ENCODE data around the gene GAB1. TPM values are rescaled to one million over a fixed set of nuclear protein-coding genes. Genes with fewer than 3 reads are reported as not detected.
"Not testable (repeated sequence)": the region's sequence is repeated elsewhere in the genome, so short reads cannot be mapped to it uniquely, and the experiment has no call there.

Gene GAB1
- total RNA-seq, 1 donor from 2014 or later: 90.8 TPM

- intact Hi-C loops (cut with DNase I): loop anchor here (2.0 to 5.0 kb wide), 7 partner anchors 41 to 177 kb away; partner anchors contain the start of genes SMARCA5 and USP38
- DNase-seq (ENCODE audit: low spot score): peak; percentile 95
Observed at GRCh38 chr4:143335979-143336780, 496 bp upstream of the GAB1 start.

DNA sequence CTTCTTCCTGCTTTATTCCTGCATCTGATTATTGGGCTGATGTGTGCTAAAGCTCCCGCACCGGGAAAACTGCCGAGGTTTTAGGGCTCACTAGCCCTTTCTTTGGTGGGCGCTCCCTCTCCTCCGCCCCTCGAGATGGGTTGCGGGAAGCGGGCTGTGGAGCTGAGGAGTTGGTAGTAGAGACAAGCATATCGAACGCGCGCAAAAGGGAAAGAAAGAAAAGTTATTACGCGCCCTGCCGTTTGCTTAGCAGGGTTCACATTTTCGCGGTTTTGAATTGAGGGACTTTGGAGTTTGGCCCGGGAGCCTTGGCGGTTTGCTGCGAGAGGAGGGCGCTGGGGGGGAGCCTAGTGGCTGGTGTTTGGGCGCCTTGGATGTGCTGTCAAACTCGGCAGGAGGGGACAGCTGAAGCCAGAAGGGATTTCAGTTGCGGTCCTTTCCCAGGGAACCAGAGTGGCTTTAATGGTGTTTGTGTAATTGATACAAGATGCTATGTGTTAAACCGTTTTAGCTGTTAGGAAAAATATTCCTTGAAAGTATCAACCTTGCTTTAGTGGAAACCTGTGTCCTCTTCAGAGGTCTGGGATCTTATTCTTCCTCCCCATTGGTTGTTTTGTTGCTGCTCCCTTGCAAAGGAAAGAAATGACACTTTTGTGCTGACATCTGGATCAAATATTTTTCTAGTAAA, 1.1 kb downstream of the GAB1 start:
- intact Hi-C loops (cut with DNase I): loop anchor here (2.0 to 5.0 kb wide), 7 partner anchors 43 to 175 kb away; partner anchors contain the start of genes SMARCA5 and USP38
- no peak for DNase-seq (ENCODE audit: low spot score)

DNA sequence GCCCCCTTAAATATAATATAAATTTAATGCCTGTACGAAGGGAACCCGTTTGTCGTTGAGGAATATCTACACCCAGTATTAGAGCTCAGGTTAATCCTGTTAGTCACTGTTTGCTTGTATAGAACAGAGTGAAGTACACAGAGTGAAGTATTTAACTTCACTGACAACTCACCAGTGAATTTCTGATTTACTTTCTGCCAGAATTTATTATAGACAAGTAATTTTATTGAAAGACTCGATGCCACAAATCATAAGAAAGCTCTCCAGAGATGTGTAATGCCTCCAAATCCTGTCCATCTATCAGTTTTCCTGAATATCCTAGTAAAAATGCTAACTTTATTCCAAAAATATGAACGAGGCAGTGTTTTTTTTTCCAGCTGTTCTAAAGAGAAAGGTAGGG, 1.6 kb downstream of the GAB1 start:
- intact Hi-C loops (cut with DNase I): loop anchor here (5.0 kb wide), 2 partner anchors 131 to 144 kb away; no protein-coding TSS in a partner anchor

DNA sequence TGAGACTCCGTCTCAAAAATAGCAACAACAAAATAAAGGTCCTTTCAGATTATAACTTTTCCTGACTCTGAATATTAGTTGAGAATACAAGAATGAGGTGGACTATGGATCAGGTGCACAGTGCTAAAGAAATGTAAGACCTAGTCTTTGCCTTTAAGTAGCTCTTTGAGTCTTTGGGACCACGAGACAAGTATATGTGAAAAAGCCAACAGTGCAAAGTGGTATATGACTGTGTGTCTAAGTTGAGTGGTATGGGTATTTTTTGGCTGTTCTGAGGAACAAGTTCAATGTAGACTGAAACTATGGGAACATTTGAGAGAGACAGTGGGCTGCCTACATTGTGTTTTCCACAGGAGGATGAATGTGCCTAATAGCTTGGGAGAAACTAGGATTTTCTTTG, 2.8 kb downstream of the GAB1 start:
- DNase-seq (ENCODE audit: low spot score): no peak
- intact Hi-C loops (cut with DNase I): loop anchor here (5.0 kb wide), 2 partner anchors 132 to 143 kb away; no protein-coding TSS in a partner anchor

More for the DNA sequence above, 1.6 kb downstream of the GAB1 start:
- DNase-seq (ENCODE audit: low spot score): no peak

- intact Hi-C loops (cut with DNase I): no loop called here
- no peak for DNase-seq (ENCODE audit: low spot score)
Observed at GRCh38 chr4:143341186-143341755, 4.6 kb downstream of the GAB1 start.

DNA sequence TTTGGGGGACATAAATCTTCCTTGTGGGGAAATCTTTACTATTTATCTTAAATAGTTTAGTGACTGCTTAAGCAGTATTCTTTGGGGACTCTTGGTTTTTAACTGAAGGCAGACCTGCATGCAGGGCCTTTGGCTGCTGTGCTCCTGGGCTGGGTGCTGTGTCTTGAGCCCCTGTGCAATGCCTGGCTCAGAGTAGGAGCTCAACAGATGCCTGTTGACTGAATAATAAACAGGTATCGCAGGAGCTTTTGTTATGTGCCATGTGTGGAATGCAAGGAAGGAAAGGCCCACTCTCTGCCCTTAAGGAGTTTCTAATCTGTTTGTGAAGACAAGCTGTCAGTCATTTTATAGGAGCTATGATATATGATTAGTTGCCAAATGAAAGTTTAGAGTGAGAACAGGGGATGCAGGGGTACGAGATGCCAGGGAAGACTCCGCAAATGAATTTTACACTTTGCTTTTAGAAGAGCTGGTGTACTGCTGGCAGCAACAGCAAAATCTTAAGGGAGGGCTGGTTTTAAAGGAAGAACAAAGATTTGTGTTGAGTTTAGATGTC, 6.7 kb downstream of the GAB1 start:
- intact Hi-C loops (cut with DNase I): no loop called here
- no peak for DNase-seq (ENCODE audit: low spot score)

- DNase-seq (ENCODE audit: low spot score): no peak
- intact Hi-C loops (cut with DNase I): no loop called here
Observed at GRCh38 chr4:143344041-143344440, 7.4 kb downstream of the GAB1 start.

- no peak for DNase-seq (ENCODE audit: low spot score)
- intact Hi-C loops (cut with DNase I): no loop called here
Observed at GRCh38 chr4:143344774-143345173, 8.1 kb downstream of the GAB1 start.

DNA sequence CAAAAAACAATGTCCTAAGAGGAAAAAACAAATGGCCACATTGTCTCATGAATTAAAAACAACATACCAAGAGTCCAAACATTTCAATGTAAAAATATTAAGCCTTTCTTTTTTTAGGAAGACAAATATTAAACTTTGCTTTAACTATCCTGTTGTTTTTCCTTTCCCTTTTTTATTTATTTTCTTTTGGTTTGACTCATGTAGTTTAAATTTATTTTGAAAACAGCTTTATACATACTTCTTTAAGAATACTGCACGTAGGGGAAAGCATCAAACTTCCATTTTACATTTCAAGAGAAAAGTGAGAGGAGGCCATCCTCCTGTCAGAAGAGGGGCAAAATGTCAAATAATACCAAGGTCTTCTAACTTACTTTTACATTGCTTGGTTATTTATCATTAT, 8.7 kb downstream of the GAB1 start:
- intact Hi-C loops (cut with DNase I): no loop called here
- no peak for DNase-seq (ENCODE audit: low spot score)

DNA sequence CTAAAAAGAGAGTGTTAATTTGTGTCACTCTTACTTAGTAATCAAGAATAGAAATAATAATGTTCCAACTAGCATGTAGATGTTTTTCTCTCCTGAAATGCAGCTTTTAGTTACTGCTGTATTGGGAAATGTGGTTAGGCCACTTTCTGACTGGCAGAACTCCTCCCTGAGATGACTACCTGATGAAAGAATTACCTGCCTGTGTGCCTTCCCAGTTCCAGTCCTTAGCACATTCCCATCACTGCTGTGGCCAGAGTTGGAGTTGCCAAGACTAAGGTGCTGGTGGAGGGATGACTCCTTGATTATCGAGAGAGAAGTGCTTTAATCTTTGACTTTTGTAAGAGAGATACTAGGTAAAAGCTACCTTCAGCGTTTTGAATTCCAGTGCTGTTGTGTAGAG, 9.5 kb downstream of the GAB1 start:
- no peak for DNase-seq (ENCODE audit: low spot score)
- intact Hi-C loops (cut with DNase I): no loop called here

GRCh38 chr4:143347484-143348111, 10.9 kb downstream of the GAB1 start:
- intact Hi-C loops (cut with DNase I): no loop called here
- DNase-seq (ENCODE audit: low spot score): no peak

- no peak for DNase-seq (ENCODE audit: low spot score)
- intact Hi-C loops (cut with DNase I): no loop called here
Observed at GRCh38 chr4:143348233-143349077, 11.8 kb downstream of the GAB1 start.

DNA sequence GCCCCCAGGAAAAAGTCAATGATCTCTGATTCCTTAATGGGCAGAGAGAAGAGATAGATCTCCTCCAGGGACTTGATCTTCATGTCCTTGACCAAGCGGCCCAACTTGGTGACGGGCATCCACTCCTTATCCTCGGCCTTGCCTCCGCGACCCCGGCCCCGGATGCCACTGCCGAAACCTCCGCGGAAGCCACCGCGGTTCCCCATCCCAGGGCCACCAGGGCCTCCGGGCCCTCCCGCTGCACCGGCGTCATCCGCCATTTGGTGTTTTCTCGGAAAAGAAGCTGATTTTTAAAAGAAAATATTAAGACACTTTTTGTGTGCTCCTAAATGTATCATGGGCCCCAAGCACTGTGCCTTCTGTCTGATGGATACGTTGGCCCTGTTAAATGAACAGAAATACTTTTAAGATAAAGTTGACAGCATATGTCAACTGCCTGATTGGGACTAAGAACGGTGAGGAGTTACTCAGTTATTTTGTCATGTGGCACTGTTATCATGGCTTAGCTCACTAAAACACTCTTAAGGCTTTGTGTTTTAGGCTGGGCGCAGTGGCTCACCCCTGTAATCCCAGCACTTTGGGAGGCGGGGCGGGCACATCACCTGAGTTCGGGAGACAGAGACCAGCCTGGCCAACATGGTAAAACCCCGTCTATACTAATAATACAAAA, 13.3 kb downstream of the GAB1 start:
- DNase-seq (ENCODE audit: low spot score); intact Hi-C loops (cut with DNase I): not testable (repeated sequence)

DNA sequence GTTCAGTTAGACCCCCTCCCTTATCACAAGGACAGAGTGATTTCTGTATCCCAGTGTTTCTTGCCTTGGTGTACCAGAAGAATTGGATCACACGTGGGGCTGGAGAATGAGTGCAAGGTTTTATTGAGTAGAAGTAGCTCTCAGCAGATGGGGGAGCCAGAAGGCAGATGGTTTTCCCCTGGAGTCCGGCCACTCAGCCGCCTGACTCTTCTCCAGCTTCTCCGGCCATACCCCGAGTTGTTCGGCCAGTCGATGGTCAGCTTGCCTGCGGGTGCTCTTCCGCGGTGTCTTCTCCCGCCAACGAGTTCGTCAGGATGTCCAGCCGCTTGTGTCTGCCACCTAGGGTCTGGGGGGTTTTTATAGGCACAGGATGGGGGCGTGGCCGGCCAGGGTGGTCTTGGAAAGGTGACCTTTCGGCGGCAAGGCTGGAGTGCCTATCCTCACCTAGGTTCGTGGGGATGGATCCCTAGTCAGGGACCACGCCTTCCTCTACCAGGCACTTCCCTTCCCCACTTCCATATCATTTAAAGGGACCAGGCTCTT, 14.5 kb downstream of the GAB1 start:
- no peak for DNase-seq (ENCODE audit: low spot score)
- intact Hi-C loops (cut with DNase I): no loop called here

DNA sequence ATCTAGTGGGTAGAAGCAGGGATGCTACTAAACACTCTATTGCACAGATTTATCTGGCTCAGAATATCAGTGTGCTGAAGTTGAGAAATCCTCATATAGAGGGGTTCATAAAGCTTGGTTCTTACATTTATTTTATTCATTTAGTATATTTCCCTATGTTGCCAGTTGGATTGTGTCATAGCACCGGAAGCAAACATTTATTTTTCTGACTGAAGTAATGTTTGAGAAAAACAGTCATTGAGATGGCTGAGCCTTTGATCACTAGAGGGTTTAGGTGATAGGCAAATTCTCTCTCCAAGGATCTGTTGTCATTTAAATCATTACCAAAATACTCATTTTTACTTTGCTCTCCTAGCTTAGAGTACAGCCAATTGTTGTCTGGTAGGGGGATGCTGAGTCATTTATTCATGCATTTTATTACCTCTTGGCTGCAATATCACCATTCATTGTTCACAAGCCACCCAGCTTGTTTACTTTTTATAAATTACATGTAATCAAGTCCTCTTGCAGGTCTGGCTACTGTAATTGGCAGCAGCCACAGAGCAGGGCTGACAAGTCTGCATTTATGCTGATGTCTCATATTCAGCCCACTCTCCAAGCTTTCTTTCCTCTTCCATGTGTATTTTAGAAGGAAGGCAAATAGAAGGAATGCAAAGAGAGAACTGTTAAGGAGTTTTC, 15.2 kb downstream of the GAB1 start:
- intact Hi-C loops (cut with DNase I): no loop called here
- no peak for DNase-seq (ENCODE audit: low spot score)

- DNase-seq (ENCODE audit: low spot score): no peak
- intact Hi-C loops (cut with DNase I): no loop called here
Observed at GRCh38 chr4:143352720-143353119, 16.0 kb downstream of the GAB1 start.

GRCh38 chr4:143353797-143354196, 17.1 kb downstream of the GAB1 start:
- intact Hi-C loops (cut with DNase I): no loop called here
- no peak for DNase-seq (ENCODE audit: low spot score)

All from cardiac septum (tissue), 1 donor.